ENCODE results near the gene IGDCC3. TPM values are rescaled to one million over a fixed set of nuclear protein-coding genes. Genes with fewer than 3 reads are reported as not detected.

IGDCC3 gene
- total RNA-seq, 2 donors from 2014 or later: not detected

DNA sequence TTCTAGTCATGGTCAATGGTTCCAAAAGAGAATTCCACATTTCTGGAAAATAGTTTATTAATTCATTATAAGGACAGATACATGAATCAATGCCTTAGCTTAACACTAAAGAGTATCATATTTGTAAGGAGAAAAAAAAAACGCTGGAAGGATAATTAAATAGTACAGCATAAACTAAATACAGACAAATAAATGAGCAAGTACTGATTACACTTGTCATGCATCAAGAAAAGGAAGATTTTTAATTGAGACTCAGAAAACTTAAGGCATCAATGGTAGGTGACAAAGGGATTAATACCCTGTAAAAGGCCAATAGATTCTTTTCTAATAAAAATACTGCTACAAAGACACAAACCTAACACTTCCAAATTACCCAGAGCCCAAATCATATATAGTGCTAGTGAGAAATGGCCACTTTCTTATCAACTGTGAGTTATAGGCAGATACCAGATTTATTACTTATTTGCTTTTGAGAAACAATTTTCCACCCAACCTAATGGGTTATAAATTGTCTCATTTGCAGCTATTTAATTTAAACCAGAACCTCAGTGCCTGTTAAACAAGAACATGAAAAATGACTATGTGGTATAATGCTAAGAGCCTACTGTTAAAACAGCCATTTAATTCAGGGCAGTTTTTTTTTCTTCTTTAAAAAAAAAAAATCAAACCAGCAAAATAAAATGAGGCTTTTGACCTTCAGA, 3.8 kb upstream of the IGDCC3 start:
- H3K36me3 Mint-ChIP-seq (ENCODE audit: insufficient read depth in 2 of 2): no peaks in the 10 kb centered on the region
- peaks cover 53% of the 10 kb centered on the region for H3K27me3 Mint-ChIP-seq (ENCODE audit: low read depth)
- H3K4me1 Mint-ChIP-seq (ENCODE audit: low read depth): peaks cover 13% of the 10 kb centered on the region
- no peaks in the 10 kb centered on the region for H3K9me3 Mint-ChIP-seq
- DNase-seq (no peak), ATAC-seq (replicated peaks in 1 of 2) (no peak)
- H3K4me3 Mint-ChIP-seq: no peak overlapping the region
- H3K27ac Mint-ChIP-seq: no peak overlapping the region

DNA sequence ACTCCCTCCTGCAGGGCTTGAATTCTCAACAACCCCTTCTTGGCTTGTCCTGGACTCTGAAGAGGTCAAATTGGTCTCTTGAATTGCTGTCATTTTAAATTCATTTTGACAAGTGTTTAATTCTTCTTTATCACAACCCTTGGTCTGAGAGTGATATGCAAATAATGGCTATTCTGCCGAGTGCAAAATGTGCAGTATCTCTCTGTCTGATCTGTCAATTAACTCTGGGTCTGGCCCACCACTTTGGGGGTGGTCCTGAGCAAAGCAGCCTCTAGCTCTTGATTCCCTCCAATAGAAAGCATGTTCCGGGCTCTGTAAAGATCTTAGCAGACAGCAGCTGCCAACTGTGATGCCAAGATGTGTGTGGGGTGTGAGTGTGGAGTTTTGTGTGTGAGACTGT, 2.2 kb upstream of the IGDCC3 start:
- Mint-ChIP-seq H3K4me3 (no peak overlapping the region), H3K27ac (no peak overlapping the region), H3K27me3 (ENCODE audit: low read depth) (peaks cover 69% of the 10 kb centered on the region), H3K9me3 (no peaks in the 10 kb centered on the region), H3K4me1 (ENCODE audit: low read depth) (peaks cover 15% of the 10 kb centered on the region), H3K36me3 (ENCODE audit: insufficient read depth in 2 of 2) (no peaks in the 10 kb centered on the region)
- DNase-seq (no peak), ATAC-seq (replicated peaks in 1 of 2) (no peak)

DNA sequence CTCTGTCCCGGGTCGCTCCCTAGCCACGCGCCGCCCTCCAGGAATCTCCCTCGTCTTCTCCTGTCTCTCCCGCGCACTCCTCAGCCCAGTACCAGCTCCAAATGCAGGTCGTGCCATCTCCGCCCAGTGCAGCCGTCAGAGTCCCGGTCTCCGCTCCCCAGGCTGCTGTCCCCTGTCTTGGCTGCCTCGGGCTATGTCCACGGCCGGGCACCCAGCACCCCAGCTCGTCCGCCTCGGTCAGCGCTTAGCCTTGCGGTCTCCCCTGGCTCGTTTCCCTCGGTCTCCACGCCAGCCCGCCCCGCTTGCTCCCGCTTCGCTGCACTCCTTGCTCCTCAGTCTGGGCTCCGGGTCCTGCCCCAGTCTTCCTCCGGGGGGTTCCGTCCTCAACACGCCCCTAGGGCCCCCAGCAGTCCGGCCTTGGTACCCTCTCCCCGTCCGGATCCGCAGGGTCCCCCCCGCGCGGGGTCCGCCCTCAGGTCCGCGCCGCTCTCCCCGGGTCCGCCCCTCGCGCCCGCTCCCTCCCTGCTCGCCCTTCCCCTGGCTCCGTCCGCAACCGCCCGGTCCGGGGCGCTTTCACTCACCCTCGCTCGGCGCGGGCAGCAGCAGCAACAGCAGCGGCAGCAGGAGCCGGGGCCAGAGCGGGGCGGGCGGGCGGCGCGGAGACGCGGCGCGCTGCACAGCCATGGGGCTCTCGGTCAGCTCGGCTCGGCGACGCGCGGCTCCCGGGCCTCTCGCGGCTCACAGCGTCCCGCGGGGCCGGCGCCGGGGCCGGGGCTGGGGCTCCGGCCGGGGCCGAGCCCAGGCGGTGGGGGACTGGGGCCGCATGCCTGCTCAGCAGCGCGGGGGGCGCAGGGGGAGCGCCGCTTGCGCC, 462 bp downstream of the IGDCC3 start:
- DNase-seq (peak; percentile 15 to 22), ATAC-seq (replicated peaks in 1 of 2) (peak; percentile 71 to 74)
- peaks cover 10% of the 10 kb centered on the region for H3K4me1 Mint-ChIP-seq (ENCODE audit: low read depth)
- no peaks in the 10 kb centered on the region for H3K36me3 Mint-ChIP-seq (ENCODE audit: insufficient read depth in 2 of 2)
- H3K9me3 Mint-ChIP-seq: no peaks in the 10 kb centered on the region
- no peak overlapping the region for H3K27ac Mint-ChIP-seq
- H3K4me3 Mint-ChIP-seq: peak overlapping the region; percentile 67 to 83
- H3K27me3 Mint-ChIP-seq (ENCODE audit: low read depth): peaks cover 76% of the 10 kb centered on the region

DNA sequence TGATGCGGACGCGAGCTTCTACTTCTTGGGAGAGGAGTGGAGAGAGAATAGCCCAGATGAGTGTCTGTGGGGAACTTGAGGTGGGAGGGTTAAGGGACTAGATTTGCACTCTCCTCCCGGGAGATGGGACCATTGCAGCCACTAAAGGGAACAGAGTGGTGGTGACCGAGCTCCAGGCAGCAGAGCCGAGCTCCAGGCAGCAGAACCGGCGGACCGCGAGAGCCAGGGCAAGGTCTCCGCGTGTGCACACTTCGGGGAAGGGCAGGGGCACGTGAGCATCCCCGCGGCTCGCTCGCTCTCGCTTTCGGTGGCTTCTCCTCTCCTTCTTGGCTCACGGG, 1.1 kb downstream of the IGDCC3 start:
- DNase-seq (no peak), ATAC-seq (replicated peaks in 1 of 2) (peak; percentile 45 to 51)
- Mint-ChIP-seq H3K27me3 (ENCODE audit: low read depth) (peaks cover 77% of the 10 kb centered on the region), H3K4me1 (ENCODE audit: low read depth) (peaks cover 10% of the 10 kb centered on the region), H3K36me3 (ENCODE audit: insufficient read depth in 2 of 2) (no peaks in the 10 kb centered on the region), H3K27ac (no peak overlapping the region), H3K9me3 (no peaks in the 10 kb centered on the region), H3K4me3 (peak overlapping the region; percentile 67 to 83)

DNA sequence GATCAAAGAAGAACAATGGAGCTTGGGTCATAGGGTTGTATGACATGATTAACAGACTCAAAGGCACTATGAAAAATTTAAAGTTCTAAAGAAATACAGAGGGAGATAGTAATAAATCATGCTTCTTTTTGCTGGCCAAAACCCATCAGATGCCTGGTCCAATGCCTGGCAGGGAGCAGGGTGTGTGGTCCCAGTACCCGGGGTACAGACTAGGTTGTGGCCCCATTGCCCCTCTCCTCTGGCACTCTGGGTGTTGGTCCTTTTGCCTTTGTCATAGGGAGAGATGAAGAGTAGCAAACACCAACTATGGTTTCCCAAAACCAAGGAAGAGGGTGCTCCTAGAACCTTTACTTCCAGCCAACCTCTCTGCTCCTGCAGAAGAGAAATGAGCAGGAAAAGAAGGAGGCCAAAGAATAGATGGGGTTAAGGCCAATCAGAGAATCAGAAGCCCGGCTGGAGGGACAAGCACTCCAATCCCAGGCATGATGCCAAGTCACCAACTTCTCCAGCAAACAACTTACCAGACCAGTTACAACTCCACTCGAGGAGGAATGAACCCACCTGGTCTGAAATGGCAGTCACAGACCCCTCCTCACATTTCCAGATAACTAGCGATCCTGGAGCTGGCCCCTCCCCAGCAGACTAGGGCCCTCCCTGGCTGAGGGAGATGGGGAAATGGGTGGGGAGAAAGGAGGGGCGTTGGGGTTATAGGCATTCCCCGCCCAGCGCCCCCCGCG, 1.8 kb downstream of the IGDCC3 start:
- H3K27ac Mint-ChIP-seq: no peak overlapping the region
- H3K9me3 Mint-ChIP-seq: no peaks in the 10 kb centered on the region
- ATAC-seq (replicated peaks in 1 of 2) (no peak), DNase-seq (no peak)
- H3K36me3 Mint-ChIP-seq (ENCODE audit: insufficient read depth in 2 of 2): no peaks in the 10 kb centered on the region
- peaks cover 10% of the 10 kb centered on the region for H3K4me1 Mint-ChIP-seq (ENCODE audit: low read depth)
- peaks cover 77% of the 10 kb centered on the region for H3K27me3 Mint-ChIP-seq (ENCODE audit: low read depth)
- H3K4me3 Mint-ChIP-seq: peak overlapping the region; percentile 59 to 63

DNA sequence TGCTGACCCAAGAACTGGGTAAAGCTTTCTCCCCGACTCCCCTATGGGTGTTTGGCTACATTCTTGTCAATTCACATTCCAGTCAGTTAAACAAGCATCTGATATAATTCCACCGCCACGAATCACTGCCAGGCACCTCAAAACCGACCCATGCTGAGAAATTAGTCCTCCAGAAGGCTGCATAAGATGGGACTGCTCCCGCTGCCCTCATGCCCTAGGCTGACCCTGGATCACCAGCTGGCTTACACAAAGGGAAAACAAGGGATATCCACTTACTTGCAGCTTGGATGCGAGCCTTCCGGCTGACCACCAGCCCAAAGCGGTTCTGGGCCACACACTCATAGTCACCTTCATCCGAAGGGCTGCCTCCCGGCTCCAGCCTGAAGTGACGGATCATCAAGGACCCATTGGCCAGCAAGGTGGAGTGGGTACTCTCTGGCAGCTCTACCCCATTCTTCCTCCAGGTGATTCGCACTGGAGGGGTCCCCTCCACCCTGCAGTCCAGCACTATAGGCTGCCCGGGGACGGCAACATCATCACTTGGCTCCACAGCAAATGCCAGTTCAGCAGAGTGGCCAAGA, 2.9 kb downstream of the IGDCC3 start:
- Mint-ChIP-seq H3K4me1 (ENCODE audit: low read depth) (peaks cover 10% of the 10 kb centered on the region), H3K27me3 (ENCODE audit: low read depth) (peaks cover 71% of the 10 kb centered on the region), H3K36me3 (ENCODE audit: insufficient read depth in 2 of 2) (no peaks in the 10 kb centered on the region), H3K9me3 (no peaks in the 10 kb centered on the region), H3K27ac (no peak overlapping the region), H3K4me3 (no peak overlapping the region)
- no peak for ATAC-seq (replicated peaks in 1 of 2)
- no peak for DNase-seq

DNA sequence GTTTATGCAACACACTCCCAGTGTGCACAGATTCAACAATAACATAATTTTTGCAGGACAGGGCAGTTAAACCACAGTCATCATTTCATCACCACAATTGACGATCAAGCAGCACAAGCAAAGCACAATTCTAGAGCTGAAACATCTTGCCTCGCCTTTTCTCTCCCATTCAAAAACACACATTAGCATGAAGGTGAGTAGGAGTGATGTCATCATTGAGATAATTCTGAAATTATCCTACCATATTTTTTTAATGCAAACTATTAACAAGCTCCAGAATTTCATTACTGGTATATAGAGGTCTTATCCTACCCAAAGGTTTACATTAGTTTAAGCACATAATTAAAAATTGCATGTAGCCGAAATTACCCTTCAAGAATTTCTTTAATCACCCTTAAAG, 3.5 kb downstream of the IGDCC3 start:
- Mint-ChIP-seq H3K36me3 (ENCODE audit: insufficient read depth in 2 of 2) (no peaks in the 10 kb centered on the region), H3K9me3 (no peaks in the 10 kb centered on the region), H3K27me3 (ENCODE audit: low read depth) (peaks cover 65% of the 10 kb centered on the region), H3K4me3 (no peak overlapping the region), H3K4me1 (ENCODE audit: low read depth) (peaks cover 10% of the 10 kb centered on the region), H3K27ac (no peak overlapping the region)
- ATAC-seq (replicated peaks in 1 of 2) (no peak), DNase-seq (no peak)

DNA sequence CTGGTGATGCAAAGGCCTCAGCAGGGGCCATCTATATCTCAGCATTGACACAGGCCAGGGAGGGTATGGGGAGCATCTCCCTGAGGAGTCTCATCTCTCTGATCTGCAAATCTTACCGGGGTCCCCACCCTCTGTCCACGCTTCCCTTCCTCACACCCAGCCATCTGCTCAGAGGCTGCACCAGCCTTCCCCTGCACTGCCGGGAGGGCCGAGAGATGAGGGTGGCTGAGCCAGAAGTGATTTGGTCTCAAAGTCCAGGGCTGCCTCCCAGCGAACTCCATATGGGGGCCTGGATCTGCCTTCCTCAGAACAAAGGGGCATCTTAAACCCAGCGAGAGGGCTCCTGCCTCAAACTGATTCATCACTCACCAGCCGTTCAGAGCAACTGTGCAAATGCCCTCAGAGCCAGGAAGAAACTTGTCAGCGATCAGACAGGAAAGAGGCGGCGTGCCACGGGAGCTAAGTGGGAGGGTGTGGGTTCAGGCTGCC, 4.6 kb downstream of the IGDCC3 start:
- Mint-ChIP-seq H3K27me3 (ENCODE audit: low read depth) (peaks cover 55% of the 10 kb centered on the region), H3K4me1 (ENCODE audit: low read depth) (peaks cover 10% of the 10 kb centered on the region), H3K4me3 (no peak overlapping the region), H3K27ac (no peak overlapping the region), H3K9me3 (no peaks in the 10 kb centered on the region), H3K36me3 (ENCODE audit: insufficient read depth in 2 of 2) (no peaks in the 10 kb centered on the region)
- DNase-seq (no peak), ATAC-seq (replicated peaks in 1 of 2) (no peak)

DNA sequence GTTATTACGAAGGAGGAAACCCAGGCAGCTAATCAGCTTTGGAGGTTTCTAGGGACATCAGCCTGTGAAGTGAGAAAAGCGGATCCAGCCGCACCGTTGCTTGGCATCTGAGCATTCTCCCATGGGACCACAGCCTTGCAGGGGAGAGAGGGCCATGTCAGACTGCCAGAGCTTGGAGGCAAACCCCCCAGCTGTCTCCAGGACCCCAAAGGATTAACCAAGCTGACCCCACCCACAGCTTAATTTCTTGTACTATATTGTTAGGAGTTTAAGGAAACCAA, 5.1 kb downstream of the IGDCC3 start:
- Mint-ChIP-seq H3K27me3 (ENCODE audit: low read depth) (peaks cover 54% of the 10 kb centered on the region), H3K9me3 (no peaks in the 10 kb centered on the region), H3K4me3 (no peak overlapping the region), H3K36me3 (ENCODE audit: insufficient read depth in 2 of 2) (no peaks in the 10 kb centered on the region), H3K4me1 (ENCODE audit: low read depth) (peaks cover 10% of the 10 kb centered on the region), H3K27ac (no peak overlapping the region)
- DNase-seq (no peak), ATAC-seq (replicated peaks in 1 of 2) (no peak)

DNA sequence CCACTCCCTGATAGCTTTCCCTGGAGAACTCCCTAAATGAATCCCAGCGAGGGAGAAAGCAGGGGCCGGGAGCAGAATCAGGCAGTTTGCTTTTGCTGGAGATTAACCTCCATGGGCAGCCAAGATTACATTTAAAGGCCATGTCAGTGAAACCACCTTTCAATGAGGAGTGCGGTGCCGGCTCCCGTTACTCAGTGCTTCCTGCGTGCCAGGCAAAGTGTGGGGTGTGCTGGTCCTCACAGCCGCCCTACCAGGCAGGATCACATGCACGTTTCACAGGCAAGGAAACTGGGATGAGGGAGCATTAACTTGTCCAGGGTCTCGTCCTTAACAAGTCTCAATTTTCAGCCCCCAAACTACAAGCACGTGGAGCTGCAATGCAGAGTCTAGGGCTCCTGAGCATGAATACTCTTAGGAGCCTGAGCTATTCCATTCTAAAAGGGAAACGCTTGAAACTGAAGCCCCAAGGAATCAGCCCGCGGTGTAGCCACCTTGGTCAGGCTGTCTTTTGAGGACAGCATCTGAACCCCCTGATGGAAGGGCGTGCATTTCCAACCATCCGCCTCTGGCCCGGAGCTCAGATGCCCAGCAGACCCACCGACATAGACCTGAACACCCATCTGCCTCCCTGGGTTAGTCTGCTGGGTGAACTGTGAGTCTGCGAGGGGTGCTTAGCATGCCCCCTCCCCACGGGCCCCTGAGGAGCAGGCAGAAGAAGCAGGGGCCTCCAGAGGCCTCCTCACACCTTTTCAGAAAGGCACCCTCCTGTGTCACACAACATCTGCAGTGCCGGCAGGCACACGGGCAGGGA, 5.6 kb downstream of the IGDCC3 start:
- DNase-seq: no peak
- Mint-ChIP-seq H3K4me1 (ENCODE audit: low read depth) (peaks cover 9% of the 10 kb centered on the region), H3K27ac (no peak overlapping the region), H3K9me3 (no peaks in the 10 kb centered on the region), H3K36me3 (ENCODE audit: insufficient read depth in 2 of 2) (no peaks in the 10 kb centered on the region), H3K4me3 (no peak overlapping the region), H3K27me3 (ENCODE audit: low read depth) (peaks cover 53% of the 10 kb centered on the region)
- ATAC-seq (replicated peaks in 1 of 2): no peak

GRCh38 chr15:65370885-65371284, 6.9 kb downstream of the IGDCC3 start:
- ATAC-seq (replicated peaks in 1 of 2): no peak
- no peak for DNase-seq
- Mint-ChIP-seq H3K4me1 (ENCODE audit: low read depth) (no peaks in the 10 kb centered on the region), H3K27ac (no peak overlapping the region), H3K36me3 (ENCODE audit: insufficient read depth in 2 of 2) (no peaks in the 10 kb centered on the region), H3K9me3 (no peaks in the 10 kb centered on the region), H3K27me3 (ENCODE audit: low read depth) (peaks cover 40% of the 10 kb centered on the region), H3K4me3 (no peak overlapping the region)

DNA sequence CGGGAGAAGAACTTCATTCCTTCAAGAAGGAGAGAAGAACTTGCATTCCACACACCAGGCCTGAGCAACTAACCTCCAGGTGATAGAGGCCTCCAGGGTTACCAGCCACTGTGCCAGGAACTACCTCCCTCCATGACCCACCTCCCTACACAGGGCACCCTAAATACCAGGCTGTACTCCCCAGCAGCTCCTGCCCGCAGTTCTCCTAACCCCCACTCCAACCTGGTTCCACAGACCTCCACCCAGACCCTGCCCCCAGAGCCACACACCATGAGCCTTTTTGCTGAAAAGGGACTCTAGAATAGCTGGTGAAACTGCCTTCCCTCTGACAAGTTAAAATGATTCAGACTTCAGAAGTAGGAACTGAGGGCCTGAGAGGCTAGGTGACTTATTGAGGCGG, 8.2 kb downstream of the IGDCC3 start:
- no peaks in the 10 kb centered on the region for H3K4me1 Mint-ChIP-seq (ENCODE audit: low read depth)
- no peaks in the 10 kb centered on the region for H3K36me3 Mint-ChIP-seq (ENCODE audit: insufficient read depth in 2 of 2)
- no peak overlapping the region for H3K27ac Mint-ChIP-seq
- no peak for ATAC-seq (replicated peaks in 1 of 2)
- peaks cover 28% of the 10 kb centered on the region for H3K27me3 Mint-ChIP-seq (ENCODE audit: low read depth)
- H3K9me3 Mint-ChIP-seq: no peaks in the 10 kb centered on the region
- no peak overlapping the region for H3K4me3 Mint-ChIP-seq
- no peak for DNase-seq
